K562 (cell line): ENCODE data around the gene PSMD9. TPM values are rescaled to one million over a fixed set of nuclear protein-coding genes. Genes with fewer than 3 reads are reported as not detected.

Source experiments
- BCL6 ChIP-seq: fragments of 250-450 bp; sonication (Bioruptor Pico); IDR thresholded peaks from 2 replicates; pipeline ENCODE4 v1.4.0; 2020
- FOSL1 ChIP-seq: fragments of 200-800 bp; sonication (Bioruptor generic); conservative IDR thresholded peaks from 2 replicates; pipeline ENCODE4 v1.6.1; 2016; ENCODE audit warnings: missing genetic modification characterization, missing compliant biosample characterization
- FOXK1 ChIP-seq: sonication (generic); formaldehyde crosslinking; IDR thresholded peaks from 2 replicates; pipeline ENCODE4 v1.8.0; 2022; ENCODE audit warnings: missing genetic modification reagents, mild to moderate bottlenecking, borderline replicate concordance
- MBD2 ChIP-seq: sonication (generic); IDR thresholded peaks from 2 replicates; pipeline ENCODE4 v1.6.1; 2016; ENCODE audit warnings: low read depth, borderline replicate concordance
- MTA2 ChIP-seq: fragments of 450-650 bp; IDR thresholded peaks from 2 replicates; pipeline ENCODE4 v1.6.1; 2016; ENCODE audit warnings: low read depth
- NCOA2 ChIP-seq, 2 experiments: fragments of 450-650 bp; IDR thresholded peaks; 2 replicates each; pipeline ENCODE4 v1.6.1; 2018; ENCODE audit warnings: mild to moderate bottlenecking in 2 of 2, moderate library complexity in 1 of 2; ENCODE audit not compliant: partially characterized antibody in 2 of 2
- RBM34 ChIP-seq: fragments of 200-400 bp; formaldehyde crosslinking; IDR thresholded peaks from 2 replicates; pipeline ENCODE4 v1.6.1; 2018; ENCODE audit warnings: low read length, borderline replicate concordance; ENCODE audit not compliant: insufficient read depth
- TBL1XR1 ChIP-seq, 2 experiments: IDR thresholded peaks; 2 replicates each; pipeline ENCODE4 v1.6.1; 2012; ENCODE audit warnings: improper control_type of control experiment in 2 of 2, low read length in 2 of 2, mild to moderate bottlenecking in 1 of 2
- ZBTB33 ChIP-seq: sonication (generic); formaldehyde crosslinking; IDR thresholded peaks from 2 replicates; pipeline ENCODE4 v1.8.1; 2023; ENCODE audit warnings: mild to moderate bottlenecking, missing genetic modification reagents
- ZNF311 ChIP-seq: fragments of 250-450 bp; sonication (Bioruptor Pico); IDR thresholded peaks from 2 replicates; pipeline ENCODE4 v1.4.0; 2020; ENCODE audit warnings: mild to moderate bottlenecking, moderate library complexity
- ZNF384 ChIP-seq: IDR thresholded peaks from 2 replicates; pipeline ENCODE4 v1.6.1; 2012; ENCODE audit warnings: low read depth, low read length, improper control_type of control experiment
- polyA plus RNA-seq, 8 experiments: library from polyadenylated mRNA; depleted of rRNA in 4 of 8; stranded (reverse) in 5 of 8; unstranded in 3 of 8; fragments of >200 nt; fragmentation: Nextera tagmentation in 2 of 8; fragmentation: Illumina TruSeq in 1 of 8; extraction: Ambion mirVana in 2 of 8; extraction: Trizol in 1 of 8; gene quantifications; 2 replicates each; pipeline versions ENCODE4 v1.2.1 to v1.2.3, GENCODE V29; 2011 to 2014; ENCODE audit warnings: inconsistent platforms in 1 of 8, missing spikeins in 1 of 8
- total RNA-seq, 7 experiments: library from RNA; depleted of rRNA in 6 of 7; stranded (reverse); fragments of >200 nt in 6 of 7; fragmentation: Illumina TruSeq in 2 of 7; extraction: Trizol in 2 of 7; gene quantifications; 2 replicates each; pipeline versions ENCODE4 v1.2.1 to v1.2.3, GENCODE V29; 2011 to 2021; ENCODE audit warnings: low replicate concordance in 1 of 7
- TF ChIP-seq, protein P1 (sequence below), 2 experiments: fragments of 450-650 bp in 1 of 2; sonication (generic) in 1 of 2; formaldehyde crosslinking in 1 of 2; IDR thresholded peaks; 2 replicates each; pipeline versions ENCODE4 v1.7.1 to v1.9.0; 2016 to 2022; ENCODE audit warnings: inconsistent platforms in 1 of 2, mild to moderate bottlenecking in 1 of 2, missing genetic modification reagents in 1 of 2
- TF ChIP-seq, protein P2 (sequence below): fragments of 250-450 bp; sonication (Bioruptor Pico); IDR thresholded peaks from 2 replicates; pipeline ENCODE4 v1.5.0; 2021
- TF ChIP-seq, protein P3 (sequence below): sonication (generic); formaldehyde crosslinking; IDR thresholded peaks from 2 replicates; pipeline ENCODE4 v1.8.0; 2022; ENCODE audit warnings: mild to moderate bottlenecking, missing genetic modification reagents

The PSMD9 gene
- total and polyA plus RNA-seq, 9 of the 15 experiments (the other 6 are each of a cell fraction or from before 2014, with no cell fraction given), result 12.2 to 143 (median 61.3) TPM

DNA sequence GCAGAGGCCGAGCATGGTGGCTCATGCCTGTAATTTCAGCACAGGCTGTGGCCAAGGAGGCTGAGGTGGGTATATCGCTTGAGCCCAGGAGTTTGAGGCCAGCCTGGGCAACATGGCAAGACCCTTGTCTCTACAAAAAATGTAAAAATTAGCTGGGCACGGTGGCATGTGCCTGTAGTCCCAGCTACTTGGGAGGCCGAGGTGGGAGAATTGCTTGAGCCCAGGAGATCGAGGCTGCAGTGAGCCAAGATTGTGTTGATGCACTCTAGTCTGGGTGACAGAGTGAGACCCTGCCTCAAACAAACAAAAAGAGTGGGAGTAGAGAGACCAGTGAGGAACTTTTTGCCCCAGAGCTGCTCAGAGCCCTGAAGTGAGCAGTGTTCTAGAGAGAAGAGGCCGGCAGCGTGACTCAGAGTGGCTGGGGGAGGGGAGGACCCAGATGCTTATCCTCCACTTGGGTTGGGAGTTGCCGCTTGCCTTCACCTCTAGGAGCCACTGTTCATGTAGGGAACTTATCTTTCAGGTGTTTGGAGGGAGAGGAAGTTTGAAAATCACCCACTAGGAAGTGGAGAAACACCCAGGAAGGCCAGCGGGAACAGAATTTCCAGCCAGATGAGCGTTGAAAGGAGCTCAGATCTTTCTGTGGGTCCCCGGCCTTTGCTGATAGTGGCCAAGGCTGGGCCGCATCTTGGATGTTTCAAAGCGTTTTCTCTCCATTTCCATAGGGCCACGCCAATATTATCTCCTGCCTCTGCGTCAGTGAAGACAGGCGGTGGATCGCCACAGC lies 45.1 kb downstream of the PSMD9 start (continued):
- TF ChIP-seq, protein P1, sequence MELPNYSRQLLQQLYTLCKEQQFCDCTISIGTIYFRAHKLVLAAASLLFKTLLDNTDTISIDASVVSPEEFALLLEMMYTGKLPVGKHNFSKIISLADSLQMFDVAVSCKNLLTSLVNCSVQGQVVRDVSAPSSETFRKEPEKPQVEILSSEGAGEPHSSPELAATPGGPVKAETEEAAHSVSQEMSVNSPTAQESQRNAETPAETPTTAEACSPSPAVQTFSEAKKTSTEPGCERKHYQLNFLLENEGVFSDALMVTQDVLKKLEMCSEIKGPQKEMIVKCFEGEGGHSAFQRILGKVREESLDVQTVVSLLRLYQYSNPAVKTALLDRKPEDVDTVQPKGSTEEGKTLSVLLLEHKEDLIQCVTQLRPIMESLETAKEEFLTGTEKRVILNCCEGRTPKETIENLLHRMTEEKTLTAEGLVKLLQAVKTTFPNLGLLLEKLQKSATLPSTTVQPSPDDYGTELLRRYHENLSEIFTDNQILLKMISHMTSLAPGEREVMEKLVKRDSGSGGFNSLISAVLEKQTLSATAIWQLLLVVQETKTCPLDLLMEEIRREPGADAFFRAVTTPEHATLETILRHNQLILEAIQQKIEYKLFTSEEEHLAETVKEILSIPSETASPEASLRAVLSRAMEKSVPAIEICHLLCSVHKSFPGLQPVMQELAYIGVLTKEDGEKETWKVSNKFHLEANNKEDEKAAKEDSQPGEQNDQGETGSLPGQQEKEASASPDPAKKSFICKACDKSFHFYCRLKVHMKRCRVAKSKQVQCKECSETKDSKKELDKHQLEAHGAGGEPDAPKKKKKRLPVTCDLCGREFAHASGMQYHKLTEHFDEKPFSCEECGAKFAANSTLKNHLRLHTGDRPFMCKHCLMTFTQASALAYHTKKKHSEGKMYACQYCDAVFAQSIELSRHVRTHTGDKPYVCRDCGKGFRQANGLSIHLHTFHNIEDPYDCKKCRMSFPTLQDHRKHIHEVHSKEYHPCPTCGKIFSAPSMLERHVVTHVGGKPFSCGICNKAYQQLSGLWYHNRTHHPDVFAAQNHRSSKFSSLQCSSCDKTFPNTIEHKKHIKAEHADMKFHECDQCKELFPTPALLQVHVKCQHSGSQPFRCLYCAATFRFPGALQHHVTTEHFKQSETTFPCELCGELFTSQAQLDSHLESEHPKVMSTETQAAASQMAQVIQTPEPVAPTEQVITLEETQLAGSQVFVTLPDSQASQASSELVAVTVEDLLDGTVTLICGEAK (IDR thresholded peaks at IDR 0.05), result peak; percentile 60; the same call in 1 of the 2 replicates
- TF ChIP-seq, protein P1 (CRISPR knock-in tag; IDR thresholded peaks at IDR 0.05), result no peak
- TF ChIP-seq RBM34 (no peak), TBL1XR1 (IDR thresholded peaks at IDR 0.05; ENCODE audit: low read length in 2 of 2) (peak in 1 of 2 experiments; percentile 54; a peak in 1 of 4 replicates), FOXK1 (CRISPR knock-in tag) (0 out of 2 replicates have a peak, but pooled peaks have one; percentile 53), BCL6 (CRISPR knock-in tag) (0 out of 2 replicates have a peak, but pooled peaks have one; percentile 30), NCOA2 (IDR thresholded peaks at IDR 0.05; ENCODE audit: partially characterized antibody in 2 of 2) (no peak), MTA2 (peak; percentile 51), ZNF384 (0 out of 2 replicates have a peak, but pooled peaks have one; percentile 4), ZBTB33 (no peak; the same call in 1 of the 2 replicates), FOSL1 (tag) (peak; percentile 99), ZNF311 (CRISPR knock-in tag) (peak; percentile 72; the same call in 1 of the 2 replicates), MBD2 (peak; percentile 52; the same call in 1 of the 2 replicates)
- TF ChIP-seq, protein P2, sequence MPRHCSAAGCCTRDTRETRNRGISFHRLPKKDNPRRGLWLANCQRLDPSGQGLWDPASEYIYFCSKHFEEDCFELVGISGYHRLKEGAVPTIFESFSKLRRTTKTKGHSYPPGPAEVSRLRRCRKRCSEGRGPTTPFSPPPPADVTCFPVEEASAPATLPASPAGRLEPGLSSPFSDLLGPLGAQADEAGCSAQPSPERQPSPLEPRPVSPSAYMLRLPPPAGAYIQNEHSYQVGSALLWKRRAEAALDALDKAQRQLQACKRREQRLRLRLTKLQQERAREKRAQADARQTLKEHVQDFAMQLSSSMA (CRISPR knock-in tag), result 0 out of 2 replicates have a peak, but pooled peaks have one; percentile 56
- TF ChIP-seq, protein P3, sequence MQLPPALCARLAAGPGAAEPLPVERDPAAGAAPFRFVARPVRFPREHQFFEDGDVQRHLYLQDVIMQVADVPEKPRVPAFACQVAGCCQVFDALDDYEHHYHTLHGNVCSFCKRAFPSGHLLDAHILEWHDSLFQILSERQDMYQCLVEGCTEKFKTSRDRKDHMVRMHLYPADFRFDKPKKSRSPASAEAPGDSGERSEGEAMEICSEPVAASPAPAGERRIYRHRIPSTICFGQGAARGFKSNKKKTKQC, result no peak
